Measurements from ENCODE around the gene ZFP36L2. TPM values are rescaled to one million over a fixed set of nuclear protein-coding genes. Genes with fewer than 3 reads are reported as not detected.

ZFP36L2 gene
- total RNA-seq, 1 experiment from 2014 or later: 9.4 TPM

- peak; percentile 80 for DNase-seq (ENCODE audit: low read depth)
These were observed 2.3 kb downstream of the ZFP36L2 start for GRCh38 chr2:43224131-43224570.

GRCh38 chr2:43223521-43224001 is 2.8 kb downstream of the ZFP36L2 start:
- DNase-seq (ENCODE audit: low read depth): peak; percentile 46

GRCh38 chr2:43222475-43223309 is 3.7 kb downstream of the ZFP36L2 start:
- peak; percentile 44 for DNase-seq (ENCODE audit: low read depth)

- DNase-seq (ENCODE audit: low read depth): peak; percentile 98
These were observed 4.5 kb downstream of the ZFP36L2 start for GRCh38 chr2:43221763-43222474.

- peak; percentile 92 for DNase-seq (ENCODE audit: low read depth)
These were observed 5.2 kb downstream of the ZFP36L2 start for GRCh38 chr2:43221124-43221762.

- no peak for DNase-seq (ENCODE audit: low read depth)
These were observed 5.7 kb downstream of the ZFP36L2 start for GRCh38 chr2:43220760-43221123.

GRCh38 chr2:43220229-43220751 is 6.1 kb downstream of the ZFP36L2 start:
- no peak for DNase-seq (ENCODE audit: low read depth)

- peak; percentile 85 for DNase-seq (ENCODE audit: low read depth)
These were observed 6.8 kb downstream of the ZFP36L2 start for GRCh38 chr2:43219383-43220228.

GRCh38 chr2:43218702-43219382 is 7.6 kb downstream of the ZFP36L2 start:
- no peak for DNase-seq (ENCODE audit: low read depth)

- no peak for DNase-seq (ENCODE audit: low read depth)
These were observed 8.2 kb downstream of the ZFP36L2 start for GRCh38 chr2:43218155-43218701.

- no peak for DNase-seq (ENCODE audit: low read depth)
These were observed 8.9 kb downstream of the ZFP36L2 start for GRCh38 chr2:43217228-43218154.

GRCh38 chr2:43216629-43217028 is 9.8 kb downstream of the ZFP36L2 start:
- no peak for DNase-seq (ENCODE audit: low read depth)

- no peak for DNase-seq (ENCODE audit: low read depth)
These were observed 10.6 kb downstream of the ZFP36L2 start for GRCh38 chr2:43215673-43216255.

GRCh38 chr2:43214253-43214652 is 12.2 kb downstream of the ZFP36L2 start:
- no peak for DNase-seq (ENCODE audit: low read depth)

GRCh38 chr2:43212931-43213330 is 13.5 kb downstream of the ZFP36L2 start:
- DNase-seq (ENCODE audit: low read depth): no peak

GRCh38 chr2:43212216-43212835 is 14.1 kb downstream of the ZFP36L2 start:
- no peak for DNase-seq (ENCODE audit: low read depth)

GRCh38 chr2:43210467-43211303 is 15.7 kb downstream of the ZFP36L2 start:
- DNase-seq (ENCODE audit: low read depth): no peak
